ENCODE data around the gene RAX.

GRCh38 chr18:59318460-59319050, 45.3 kb upstream of the RAX start, which contains the start of gene CPLX4:
- TF ChIP-seq EZH2 (IDR thresholded peaks at IDR 0.05; ENCODE audit: borderline replicate concordance, low read depth, low read length, poor library complexity, severe bottlenecking): no peak
- TF ChIP-seq, protein P1, sequence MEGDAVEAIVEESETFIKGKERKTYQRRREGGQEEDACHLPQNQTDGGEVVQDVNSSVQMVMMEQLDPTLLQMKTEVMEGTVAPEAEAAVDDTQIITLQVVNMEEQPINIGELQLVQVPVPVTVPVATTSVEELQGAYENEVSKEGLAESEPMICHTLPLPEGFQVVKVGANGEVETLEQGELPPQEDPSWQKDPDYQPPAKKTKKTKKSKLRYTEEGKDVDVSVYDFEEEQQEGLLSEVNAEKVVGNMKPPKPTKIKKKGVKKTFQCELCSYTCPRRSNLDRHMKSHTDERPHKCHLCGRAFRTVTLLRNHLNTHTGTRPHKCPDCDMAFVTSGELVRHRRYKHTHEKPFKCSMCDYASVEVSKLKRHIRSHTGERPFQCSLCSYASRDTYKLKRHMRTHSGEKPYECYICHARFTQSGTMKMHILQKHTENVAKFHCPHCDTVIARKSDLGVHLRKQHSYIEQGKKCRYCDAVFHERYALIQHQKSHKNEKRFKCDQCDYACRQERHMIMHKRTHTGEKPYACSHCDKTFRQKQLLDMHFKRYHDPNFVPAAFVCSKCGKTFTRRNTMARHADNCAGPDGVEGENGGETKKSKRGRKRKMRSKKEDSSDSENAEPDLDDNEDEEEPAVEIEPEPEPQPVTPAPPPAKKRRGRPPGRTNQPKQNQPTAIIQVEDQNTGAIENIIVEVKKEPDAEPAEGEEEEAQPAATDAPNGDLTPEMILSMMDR (conservative IDR thresholded peaks at IDR 0.05; ENCODE audit: low read depth, low read length): no peak

All from A673 (cell line).